ENCODE results near the gene FSTL4. TPM values are rescaled to one million over a fixed set of nuclear protein-coding genes. Genes with fewer than 3 reads are reported as not detected.

Gene FSTL4
- total and polyA plus RNA-seq, 2 donors (not counting 1 experiment from before 2014, with no cell fraction given) = 0.31 to 6.7 TPM

DNA sequence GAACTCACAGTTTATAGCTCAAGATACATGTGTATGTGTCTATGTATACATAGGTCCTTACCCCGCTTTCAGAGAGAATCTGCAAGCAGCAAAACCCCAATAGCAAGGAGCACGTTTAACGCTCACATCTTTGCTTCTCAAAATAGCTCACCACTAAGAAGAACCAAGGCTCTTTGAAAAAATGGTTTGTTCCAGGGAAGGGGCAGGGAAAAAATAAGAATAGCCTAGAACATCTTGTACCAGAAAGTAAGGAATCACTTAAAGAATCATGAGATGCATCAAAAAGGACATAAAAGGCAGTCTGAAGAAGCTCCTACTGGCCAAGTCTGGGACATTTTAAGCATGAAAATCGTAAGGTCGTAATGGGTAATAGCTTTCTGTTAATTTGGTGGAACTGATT, 196.4 kb downstream of the FSTL4 start:
- TF ChIP-seq, protein P1, sequence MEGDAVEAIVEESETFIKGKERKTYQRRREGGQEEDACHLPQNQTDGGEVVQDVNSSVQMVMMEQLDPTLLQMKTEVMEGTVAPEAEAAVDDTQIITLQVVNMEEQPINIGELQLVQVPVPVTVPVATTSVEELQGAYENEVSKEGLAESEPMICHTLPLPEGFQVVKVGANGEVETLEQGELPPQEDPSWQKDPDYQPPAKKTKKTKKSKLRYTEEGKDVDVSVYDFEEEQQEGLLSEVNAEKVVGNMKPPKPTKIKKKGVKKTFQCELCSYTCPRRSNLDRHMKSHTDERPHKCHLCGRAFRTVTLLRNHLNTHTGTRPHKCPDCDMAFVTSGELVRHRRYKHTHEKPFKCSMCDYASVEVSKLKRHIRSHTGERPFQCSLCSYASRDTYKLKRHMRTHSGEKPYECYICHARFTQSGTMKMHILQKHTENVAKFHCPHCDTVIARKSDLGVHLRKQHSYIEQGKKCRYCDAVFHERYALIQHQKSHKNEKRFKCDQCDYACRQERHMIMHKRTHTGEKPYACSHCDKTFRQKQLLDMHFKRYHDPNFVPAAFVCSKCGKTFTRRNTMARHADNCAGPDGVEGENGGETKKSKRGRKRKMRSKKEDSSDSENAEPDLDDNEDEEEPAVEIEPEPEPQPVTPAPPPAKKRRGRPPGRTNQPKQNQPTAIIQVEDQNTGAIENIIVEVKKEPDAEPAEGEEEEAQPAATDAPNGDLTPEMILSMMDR (IDR thresholded peaks at IDR 0.05) = no peak
- no peak for TF ChIP-seq EZH2 (IDR thresholded peaks at IDR 0.05; ENCODE audit: borderline replicate concordance, insufficient read depth, low read depth, low read length, poor library complexity, severe bottlenecking)
- no CpG with 5 or more reads among the region's 5 CpGs for WGBS (ENCODE audit: insufficient coverage)

DNA sequence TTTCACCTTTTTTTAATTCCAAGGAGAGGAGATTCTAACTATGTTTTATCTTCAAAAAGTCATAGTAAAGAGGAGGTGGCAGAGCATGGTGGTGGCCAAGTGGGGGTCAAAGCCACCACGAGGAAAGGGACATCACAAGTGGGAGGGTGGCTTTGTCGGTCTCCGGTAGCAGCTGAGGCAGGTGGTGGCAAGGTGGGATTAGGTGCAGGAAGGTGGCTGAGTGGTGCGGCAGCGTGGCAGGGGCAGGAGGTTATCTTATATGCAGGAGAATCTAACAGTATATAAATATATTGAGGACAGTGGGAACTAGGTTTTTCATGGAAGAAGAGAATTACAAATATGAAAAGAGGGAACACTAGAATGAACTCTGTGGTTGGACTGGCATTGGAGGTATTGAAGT, 196.8 kb downstream of the FSTL4 start:
- POLR2A ChIA-PET = no interaction called here
- no peaks in the 10 kb centered on the region for H3K9me3 Mint-ChIP-seq (ENCODE audit: insufficient read depth)
- TF ChIP-seq, protein P1 (IDR thresholded peaks at IDR 0.05) = no peak
- no peak for TF ChIP-seq EZH2 (IDR thresholded peaks at IDR 0.05; ENCODE audit: borderline replicate concordance, insufficient read depth, low read depth, low read length, poor library complexity, severe bottlenecking)

More for the DNA sequence above, 196.4 kb downstream of the FSTL4 start:
- H3K4me1 Mint-ChIP-seq = no peaks in the 10 kb centered on the region
- ChIA-PET CTCF (interaction anchor here (1.9 kb wide), 1 partner anchor 8 kb away, joined by 4 read pairs; no protein-coding TSS in a partner anchor), POLR2A (no interaction called here)
- H3K27ac ChIP-seq (ENCODE audit: low read length in 2 of 2) = no peak overlapping the region
- H3K4me1 ChIP-seq (ENCODE audit: control insufficient read depth in 2 of 2, insufficient read depth in 2 of 2, low read length in 2 of 2) = no peaks in the 10 kb centered on the region
- no peak overlapping the region for H3K4me2 ChIP-seq (replicated peaks; ENCODE audit: low read depth, low read length, poor library complexity, severe bottlenecking)
- DNase-seq = no peak
- no peak for ATAC-seq (ENCODE audit: low read depth)
- H3K79me2 ChIP-seq (ENCODE audit: control insufficient read depth, insufficient read depth, low read length) = no peaks in the 10 kb centered on the region
- H3K36me3 ChIP-seq (replicated peaks in 1 of 2; ENCODE audit: control extremely low read depth in 1 of 2, control insufficient read depth in 1 of 2, extremely low read depth in 1 of 2, insufficient read depth in 2 of 2, low read length in 1 of 2) = no peaks in the 10 kb centered on the region
- no peak overlapping the region for H3K27ac Mint-ChIP-seq
- H3K4me3 ChIP-seq (ENCODE audit: control extremely low read depth in 1 of 5, extremely low read depth in 1 of 5, insufficient read depth in 1 of 5, low read depth in 2 of 5, low read length in 4 of 5) = no peak overlapping the region
- H3K9me3 Mint-ChIP-seq (ENCODE audit: insufficient read depth) = no peaks in the 10 kb centered on the region
- H2AFZ ChIP-seq (ENCODE audit: insufficient read depth, low read depth, low read length, poor library complexity, severe bottlenecking) = no peak overlapping the region
- H3K9ac ChIP-seq (ENCODE audit: low read length) = no peak overlapping the region
- H3K27me3 ChIP-seq (replicated peaks in 1 of 4; ENCODE audit: control extremely low read depth in 1 of 4, control insufficient read depth in 3 of 4, insufficient read depth in 4 of 4, low read length in 3 of 4) = peaks cover 0 to 8% (median 3%) of the 10 kb centered on the region in 4 experiments
- H4K20me1 ChIP-seq (ENCODE audit: control insufficient read depth, insufficient read depth, low read length, poor library complexity, severe bottlenecking) = no peaks in the 10 kb centered on the region
- intact Hi-C loops (cut with micrococcal nuclease) = no loop called here
- no peak overlapping the region for H3K4me3 Mint-ChIP-seq
- no peaks in the 10 kb centered on the region for H3K9me3 ChIP-seq (ENCODE audit: control extremely low read depth in 1 of 3, control insufficient read depth in 2 of 3, insufficient read depth in 1 of 3, low read length in 2 of 3)
- H3K27me3 Mint-ChIP-seq = peaks cover 28% of the 10 kb centered on the region

More for the DNA sequence above, 196.8 kb downstream of the FSTL4 start:
- Mint-ChIP-seq H3K27me3 (peaks cover 32% of the 10 kb centered on the region), H3K27ac (no peak overlapping the region), H3K4me3 (no peak overlapping the region), H3K4me1 (no peaks in the 10 kb centered on the region)
- Histone ChIP-seq H3K4me3 (ENCODE audit: control extremely low read depth in 1 of 5, extremely low read depth in 1 of 5, insufficient read depth in 1 of 5, low read depth in 2 of 5, low read length in 4 of 5) (no peak overlapping the region), H3K9ac (ENCODE audit: low read length) (no peak overlapping the region), H3K27ac (ENCODE audit: low read length in 2 of 2) (no peak overlapping the region), H3K4me2 (replicated peaks; ENCODE audit: low read depth, low read length, poor library complexity, severe bottlenecking) (no peak overlapping the region), H3K4me1 (ENCODE audit: control insufficient read depth in 2 of 2, insufficient read depth in 2 of 2, low read length in 2 of 2) (no peaks in the 10 kb centered on the region), H4K20me1 (ENCODE audit: control insufficient read depth, insufficient read depth, low read length, poor library complexity, severe bottlenecking) (no peaks in the 10 kb centered on the region), H3K79me2 (ENCODE audit: control insufficient read depth, insufficient read depth, low read length) (no peaks in the 10 kb centered on the region), H3K27me3 (replicated peaks in 1 of 4; ENCODE audit: control extremely low read depth in 1 of 4, control insufficient read depth in 3 of 4, insufficient read depth in 4 of 4, low read length in 3 of 4) (peaks cover 0 to 8% (median 3%) of the 10 kb centered on the region in 4 experiments), H3K36me3 (replicated peaks in 1 of 2; ENCODE audit: control extremely low read depth in 1 of 2, control insufficient read depth in 1 of 2, extremely low read depth in 1 of 2, insufficient read depth in 2 of 2, low read length in 1 of 2) (no peaks in the 10 kb centered on the region), H3K9me3 (ENCODE audit: control extremely low read depth in 1 of 3, control insufficient read depth in 2 of 3, insufficient read depth in 1 of 3, low read length in 2 of 3) (no peaks in the 10 kb centered on the region), H2AFZ (ENCODE audit: insufficient read depth, low read depth, low read length, poor library complexity, severe bottlenecking) (no peak overlapping the region)
- intact Hi-C loops (cut with micrococcal nuclease) = no loop called here
- CTCF ChIA-PET = interaction anchor here (1.9 kb wide), 1 partner anchor 8 kb away, joined by 4 read pairs; no protein-coding TSS in a partner anchor
- 83% methylated on average over 3 of the region's 5 CpGs for WGBS (ENCODE audit: insufficient coverage)
- no peak for DNase-seq
- ATAC-seq (ENCODE audit: low read depth) = no peak

Measured in B cell (primary cell).